Upper lobe of left lung (tissue), 6 donors: ENCODE results near the gene MTHFD2L. TPM values are rescaled to one million over a fixed set of nuclear protein-coding genes. Genes with fewer than 3 reads are reported as not detected.

Experiments
- ATAC-seq, 2 donors: fragments of 200-7000 bp; cut with Tn5 transposase; one replicate each; pipeline ENCODE4 v1.9.1; 2022; ENCODE audit warnings: mild to moderate bottlenecking in 2 of 2, moderate library complexity in 2 of 2; ENCODE audit not compliant: low FRiP score in 2 of 2
- DNase-seq, 2 donors: peaks; one replicate each; pipeline ENCODE4 v3.0.0-alpha.2; 2019 to 2020
- H3K27ac ChIP-seq, 4 donors: fragments of 200-600 bp; sonication (generic); one replicate each; pipeline ENCODE4 v1.5.1; 2016 to 2019
- H3K27me3 ChIP-seq, 4 donors: fragments of 200-600 bp; sonication (generic); one replicate each; pipeline ENCODE4 v1.5.1; 2017 to 2019
- H3K36me3 ChIP-seq, 4 donors: fragments of 200-600 bp; sonication (generic); one replicate each; pipeline ENCODE4 v1.5.1; 2016 to 2019
- H3K4me1 ChIP-seq, 4 donors: fragments of 200-600 bp; sonication (generic); one replicate each; pipeline ENCODE4 v1.5.1; 2018 to 2019
- H3K4me3 ChIP-seq, 4 donors: fragments of 200-600 bp; sonication (generic); one replicate each; pipeline ENCODE4 v1.5.1; 2017 to 2019; ENCODE audit warnings: mild to moderate bottlenecking in 2 of 4, moderate library complexity in 1 of 4
- H3K9me3 ChIP-seq, 4 donors: fragments of 200-600 bp; sonication (generic); one replicate each; pipeline ENCODE4 v1.5.1; 2018 to 2019
- EP300 ChIP-seq, 4 donors: sonication (generic); formaldehyde crosslinking; IDR thresholded peaks; one replicate each; pipeline ENCODE4 v1.5.1; 2017; ENCODE audit warnings: antibody characterized with exemption in 4 of 4, control low read depth in 2 of 4
- POLR2A ChIP-seq, 4 donors: fragments of 450-650 bp; IDR thresholded peaks; one replicate each; pipeline ENCODE4 v1.5.1; 2016 to 2017; ENCODE audit warnings: antibody characterized with exemption in 4 of 4, mild to moderate bottlenecking in 2 of 4
- POLR2AphosphoS5 ChIP-seq, 2 donors: sonication (generic); formaldehyde crosslinking; IDR thresholded peaks; one replicate each; pipeline ENCODE4 v1.5.1; 2017; ENCODE audit warnings: antibody characterized with exemption in 2 of 2
- WGBS, 2 donors: methylation state at CpG; one replicate each; pipeline ENCODE4 v1.1.5; 2017 to 2018; 5-methylcytosine and 5-hydroxymethylcytosine counted together
- total RNA-seq, 6 donors: library from RNA; depleted of rRNA in 4 of 6; stranded (reverse); fragments of >200 nt in 4 of 6; gene quantifications; one replicate each; pipeline versions ENCODE4 v1.1.0 to v1.2.1, GENCODE V29; 2016 to 2021
- TF ChIP-seq, protein P1 (sequence below), 6 experiments: fragments of 450-650 bp in 4 of 6; fragments of 200-600 bp in 2 of 6; sonication (generic) in 2 of 6; IDR thresholded peaks; one replicate each; pipeline ENCODE4 v1.5.1; 2016 to 2019; ENCODE audit warnings: antibody characterized with exemption in 6 of 6
- donor health status: DM: no; HTN: no; CAD: no; lungs with moderate emphysema.
- donor health status: DM: no; HTN: yes; CAD: no; lungs with severe emphysema.

MTHFD2L gene
- total RNA-seq, 6 donors from 2014 or later = 4.9 to 23.6 (median 12.8) TPM

DNA sequence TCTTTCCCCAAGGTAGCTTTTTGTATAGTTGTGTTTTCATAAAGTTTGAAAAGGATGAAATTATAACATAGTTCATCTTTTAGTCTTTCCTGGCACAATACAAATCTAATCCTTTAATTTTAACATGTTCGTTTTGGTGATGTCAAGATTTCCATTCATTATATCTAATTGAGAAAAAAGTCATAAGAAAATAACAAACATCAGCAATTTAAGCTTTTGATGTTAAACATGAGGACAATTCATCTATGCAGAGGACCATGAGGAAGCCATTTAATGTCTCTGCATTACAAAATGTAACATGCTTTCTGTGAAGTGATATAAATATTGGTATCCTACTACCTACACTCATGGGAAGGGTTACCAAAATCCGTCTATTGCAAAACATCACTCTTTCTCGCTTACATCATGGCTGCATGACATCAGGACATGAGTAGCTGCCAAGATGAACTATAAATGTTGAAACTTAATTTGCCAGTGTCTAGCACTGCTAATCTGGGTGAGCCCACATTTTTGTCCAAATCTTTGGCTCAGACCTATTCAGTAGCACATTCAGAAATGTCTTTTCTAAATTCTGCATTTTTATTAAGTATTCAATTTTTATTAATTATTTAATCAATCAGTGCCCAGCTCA, 159.8 kb downstream of the MTHFD2L start:
- peak in 1 of 2 donors; percentile 69 for ATAC-seq
- 66 to 67% methylated on average over 3 of the region's 3 CpGs for WGBS, 2 donors

DNA sequence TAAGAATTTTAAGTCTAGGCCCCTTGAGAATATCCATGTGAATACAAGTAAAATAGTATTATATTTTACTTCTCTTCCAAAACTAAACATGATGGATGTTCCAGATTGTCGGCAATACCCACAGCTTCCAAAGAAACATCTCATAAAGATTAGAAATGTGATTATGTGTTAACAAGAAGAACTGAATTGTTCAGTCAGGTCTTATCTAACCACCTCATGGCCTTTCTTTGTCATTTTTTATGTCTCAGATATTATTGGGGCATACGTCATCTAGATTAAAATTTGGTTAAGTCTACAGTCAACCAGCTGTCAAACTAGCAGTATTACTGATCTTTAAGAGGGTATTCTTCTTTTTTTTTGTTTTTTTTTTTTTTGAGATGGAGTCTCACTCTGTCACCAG, 160.4 kb downstream of the MTHFD2L start:
- H3K27ac ChIP-seq = no peak overlapping the region
- TF ChIP-seq POLR2AphosphoS5 (IDR thresholded peaks at IDR 0.05) = no peak
- DNase-seq (no peak), ATAC-seq (peak in 1 of 2 donors; percentile 42)
- no peak overlapping the region for H3K4me3 ChIP-seq
- H3K36me3 ChIP-seq = no peaks in the 10 kb centered on the region
- H3K27me3 ChIP-seq = no peaks in the 10 kb centered on the region
- WGBS, 2 donors = 81 to 82% methylated on average over 2 of the region's 2 CpGs
- no peaks in the 10 kb centered on the region for H3K9me3 ChIP-seq
- H3K4me1 ChIP-seq = no peaks in the 10 kb centered on the region

More for the DNA sequence above, 159.8 kb downstream of the MTHFD2L start:
- no peaks in the 10 kb centered on the region for H3K27me3 ChIP-seq
- no peak for TF ChIP-seq POLR2AphosphoS5 (IDR thresholded peaks at IDR 0.05)
- TF ChIP-seq, protein P1, sequence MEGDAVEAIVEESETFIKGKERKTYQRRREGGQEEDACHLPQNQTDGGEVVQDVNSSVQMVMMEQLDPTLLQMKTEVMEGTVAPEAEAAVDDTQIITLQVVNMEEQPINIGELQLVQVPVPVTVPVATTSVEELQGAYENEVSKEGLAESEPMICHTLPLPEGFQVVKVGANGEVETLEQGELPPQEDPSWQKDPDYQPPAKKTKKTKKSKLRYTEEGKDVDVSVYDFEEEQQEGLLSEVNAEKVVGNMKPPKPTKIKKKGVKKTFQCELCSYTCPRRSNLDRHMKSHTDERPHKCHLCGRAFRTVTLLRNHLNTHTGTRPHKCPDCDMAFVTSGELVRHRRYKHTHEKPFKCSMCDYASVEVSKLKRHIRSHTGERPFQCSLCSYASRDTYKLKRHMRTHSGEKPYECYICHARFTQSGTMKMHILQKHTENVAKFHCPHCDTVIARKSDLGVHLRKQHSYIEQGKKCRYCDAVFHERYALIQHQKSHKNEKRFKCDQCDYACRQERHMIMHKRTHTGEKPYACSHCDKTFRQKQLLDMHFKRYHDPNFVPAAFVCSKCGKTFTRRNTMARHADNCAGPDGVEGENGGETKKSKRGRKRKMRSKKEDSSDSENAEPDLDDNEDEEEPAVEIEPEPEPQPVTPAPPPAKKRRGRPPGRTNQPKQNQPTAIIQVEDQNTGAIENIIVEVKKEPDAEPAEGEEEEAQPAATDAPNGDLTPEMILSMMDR (IDR thresholded peaks at IDR 0.05) = no peak
- no peak for TF ChIP-seq EP300 (IDR thresholded peaks at IDR 0.05)
- no peak for TF ChIP-seq POLR2A (IDR thresholded peaks at IDR 0.05)
- H3K27ac ChIP-seq = no peak overlapping the region
- H3K4me1 ChIP-seq = no peaks in the 10 kb centered on the region
- H3K36me3 ChIP-seq = no peaks in the 10 kb centered on the region
- no peak overlapping the region for H3K4me3 ChIP-seq
- no peak for DNase-seq
- no peaks in the 10 kb centered on the region for H3K9me3 ChIP-seq

DNA sequence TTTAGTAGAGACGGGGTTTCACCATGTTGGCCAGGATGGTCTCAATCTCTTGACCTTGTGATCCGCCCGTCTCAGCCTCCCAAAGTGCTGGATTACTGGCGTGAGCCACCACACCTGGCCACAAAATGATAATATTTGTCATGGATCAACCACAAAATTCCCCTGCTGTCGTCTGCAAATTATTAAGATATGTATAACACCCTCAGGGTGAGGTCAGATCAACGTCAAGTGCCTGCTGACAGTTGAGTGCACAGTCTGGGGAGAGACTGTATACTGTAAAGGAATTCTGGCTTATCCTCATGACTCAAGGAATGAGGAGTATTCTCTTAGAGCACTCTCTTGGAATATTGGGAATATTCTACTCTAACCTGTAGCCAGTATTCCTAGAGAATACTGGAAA, 161.6 kb downstream of the MTHFD2L start:
- no peaks in the 10 kb centered on the region for H3K36me3 ChIP-seq
- no peaks in the 10 kb centered on the region for H3K9me3 ChIP-seq
- no peak for ATAC-seq
- H3K4me1 ChIP-seq = no peaks in the 10 kb centered on the region
- H3K4me3 ChIP-seq = no peak overlapping the region
- WGBS, 2 donors = 77 to 100% methylated on average over 6 of the region's 6 CpGs
- no peak for DNase-seq
- H3K27ac ChIP-seq = no peak overlapping the region
- TF ChIP-seq, protein P1 (IDR thresholded peaks at IDR 0.05) = no peak
- no peak for TF ChIP-seq POLR2AphosphoS5 (IDR thresholded peaks at IDR 0.05)
- TF ChIP-seq EP300 (IDR thresholded peaks at IDR 0.05) = no peak
- no peak for TF ChIP-seq POLR2A (IDR thresholded peaks at IDR 0.05)
- H3K27me3 ChIP-seq = no peaks in the 10 kb centered on the region

DNA sequence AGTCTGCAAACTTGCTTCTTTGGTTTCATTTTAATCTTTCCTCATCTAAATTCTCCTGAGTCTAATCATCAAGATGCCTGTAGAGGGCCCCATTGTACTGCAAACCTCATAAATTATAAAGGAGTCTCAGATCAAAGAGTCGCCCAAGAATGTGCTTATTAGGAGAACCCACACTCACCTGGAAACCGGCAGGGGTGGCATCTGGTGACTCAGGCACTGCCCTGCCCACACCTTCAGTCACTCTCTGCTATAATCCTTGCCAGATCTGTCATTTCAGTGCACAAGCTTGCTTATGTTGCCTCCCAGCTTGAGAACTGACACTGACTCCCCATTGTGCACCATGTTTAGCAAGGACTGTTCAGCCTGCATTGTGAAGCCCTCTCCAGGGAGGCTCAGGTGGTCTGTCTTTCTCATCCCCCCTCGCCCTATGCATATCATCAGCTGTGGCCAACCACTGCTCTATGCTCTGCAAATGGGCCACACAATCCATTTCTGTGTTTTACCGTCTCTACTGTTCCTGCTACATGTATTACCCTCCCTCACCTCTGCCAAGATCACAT, 162.7 kb downstream of the MTHFD2L start:
- Histone ChIP-seq H3K27me3 (no peaks in the 10 kb centered on the region), H3K4me3 (no peak overlapping the region), H3K4me1 (no peaks in the 10 kb centered on the region), H3K9me3 (no peaks in the 10 kb centered on the region), H3K27ac (no peak overlapping the region), H3K36me3 (no peaks in the 10 kb centered on the region)
- WGBS, 2 donors = 40 to 41% methylated on average over 4 of the region's 4 CpGs
- TF ChIP-seq POLR2AphosphoS5 (IDR thresholded peaks at IDR 0.05) = no peak
- TF ChIP-seq EP300 (IDR thresholded peaks at IDR 0.05) = no peak
- TF ChIP-seq, protein P1 (IDR thresholded peaks at IDR 0.05) = peak in 3 of 6 experiments; percentile 39 to 62 (median 55)
- DNase-seq (peak in 1 of 2 donors; percentile 72), ATAC-seq (peak; percentile 73 to 94)

DNA sequence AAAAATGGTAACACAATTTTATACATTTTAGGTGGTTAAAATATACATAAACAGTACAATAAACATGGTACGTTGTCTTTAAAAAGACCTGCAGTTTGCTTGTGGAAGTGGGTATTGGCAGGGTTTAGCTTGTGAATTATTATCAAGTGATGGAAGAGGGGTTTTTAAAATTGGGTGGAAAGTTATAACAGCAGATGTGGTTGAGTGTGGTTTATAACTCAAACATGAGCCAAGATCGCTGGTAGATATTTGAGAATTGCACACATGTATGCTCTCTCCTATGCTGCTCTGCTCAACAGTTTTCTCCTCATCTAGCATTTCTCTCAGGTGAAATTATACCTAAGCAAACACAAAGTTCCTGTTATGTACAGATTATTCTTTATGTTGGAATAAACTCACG, 164.4 kb downstream of the MTHFD2L start:
- no peak for DNase-seq
- no peaks in the 10 kb centered on the region for H3K36me3 ChIP-seq
- no peaks in the 10 kb centered on the region for H3K27me3 ChIP-seq
- no peak overlapping the region for H3K27ac ChIP-seq
- no peaks in the 10 kb centered on the region for H3K9me3 ChIP-seq
- 70 to 73% methylated on average over 3 of the region's 3 CpGs for WGBS, 2 donors
- no peaks in the 10 kb centered on the region for H3K4me1 ChIP-seq
- no peak for TF ChIP-seq POLR2A (IDR thresholded peaks at IDR 0.05)
- TF ChIP-seq EP300 (IDR thresholded peaks at IDR 0.05) = no peak
- no peak for TF ChIP-seq POLR2AphosphoS5 (IDR thresholded peaks at IDR 0.05)
- TF ChIP-seq, protein P1 (IDR thresholded peaks at IDR 0.05) = no peak
- H3K4me3 ChIP-seq = no peak overlapping the region
- no peak for ATAC-seq
